Uterus (tissue), 4 donors: ENCODE results near the gene ATF7. TPM values are rescaled to one million over a fixed set of nuclear protein-coding genes. Genes with fewer than 3 reads are reported as not detected.

Experiments used
- DNase-seq, 2 donors: peaks; one replicate each; pipeline ENCODE4 v3.0.0-alpha.2; 2019 to 2020
- H3K27ac ChIP-seq, 2 donors: fragments of 200-600 bp; sonication (generic); 1 replicate in 1 of 2; 2 replicates in 1 of 2; pipeline ENCODE4 v1.5.1; 2016 to 2018
- H3K27me3 ChIP-seq, 2 donors: fragments of 200-600 bp; sonication (generic); one replicate each; pipeline ENCODE4 v1.5.1; 2018 to 2019; ENCODE audit warnings: control low read depth in 1 of 2
- H3K36me3 ChIP-seq, 2 donors: fragments of 200-600 bp; sonication (generic); one replicate each; pipeline ENCODE4 v1.5.1; 2019; ENCODE audit warnings: control low read depth in 1 of 2
- H3K4me1 ChIP-seq, 2 donors: fragments of 200-600 bp; sonication (generic); one replicate each; pipeline ENCODE4 v1.5.1; 2018 to 2019; ENCODE audit warnings: control low read depth in 1 of 2
- H3K4me3 ChIP-seq, 2 donors: fragments of 200-600 bp; sonication (generic); 1 replicate in 1 of 2; 2 replicates in 1 of 2; pipeline ENCODE4 v1.5.1; 2018 to 2019; ENCODE audit warnings: mild to moderate bottlenecking in 1 of 2
- H3K9me3 ChIP-seq, 2 donors: fragments of 200-600 bp; sonication (generic); one replicate each; pipeline ENCODE4 v1.5.1; 2019; ENCODE audit warnings: control low read depth in 1 of 2
- POLR2A ChIP-seq, 2 donors: fragments of 450-650 bp; IDR thresholded peaks; one replicate each; pipeline ENCODE4 v1.6.1; 2016; ENCODE audit warnings: antibody characterized with exemption in 2 of 2, mild to moderate bottlenecking in 1 of 2, moderate library complexity in 1 of 2
- intact Hi-C: fragments of 100-400 bp; cut with DNase I; formaldehyde crosslinking; loops from one replicate; pipeline ENCODE4 v1.15.1; 2023; ENCODE audit warnings: low total_unique reads
- total RNA-seq, 4 donors: library from RNA; depleted of rRNA in 3 of 4; stranded (reverse); fragments of >200 nt in 3 of 4; gene quantifications; one replicate each; pipeline versions ENCODE4 v1.1.0 to v1.2.4, GENCODE V29; 2014 to 2023
- TF ChIP-seq, protein P1 (sequence below), 4 experiments: fragments of 200-600 bp in 2 of 4; fragments of 450-650 bp in 2 of 4; sonication (generic) in 2 of 4; IDR thresholded peaks; one replicate each; pipeline ENCODE4 v1.5.1; 2016 to 2019; ENCODE audit warnings: antibody characterized with exemption in 4 of 4, mild to moderate bottlenecking in 2 of 4, moderate library complexity in 1 of 4
- donor health status: DM: yes; HTN: yes; CAD: no.

Gene ATF7
- total RNA-seq, 4 donors from 2014 or later, result 10.6 to 47.6 (median 21.3) TPM

GRCh38 chr12:53499266-53500141 is 126.7 kb downstream of the ATF7 start, which contains the start of gene MAP3K12:
MAP3K12 (minus strand) TSS chr12:53499458; CDS start chr12:53487391, 12,067 bp downstream.
- Histone ChIP-seq H3K4me3 (peak within 1 kb of the TSS; percentile 68 to 72), H3K27me3 (no peaks in the 10 kb centered on the region), H3K9me3 (no peaks in the 10 kb centered on the region), H3K4me1 (peaks cover 0 to 7% of the 10 kb centered on the region in 2 donors), H3K27ac (peak within 1 kb of the TSS; percentile 96 to 99), H3K36me3 (no peaks in the 10 kb centered on the region)
- no peak for TF ChIP-seq POLR2A (IDR thresholded peaks at IDR 0.05)
- TF ChIP-seq, protein P1, sequence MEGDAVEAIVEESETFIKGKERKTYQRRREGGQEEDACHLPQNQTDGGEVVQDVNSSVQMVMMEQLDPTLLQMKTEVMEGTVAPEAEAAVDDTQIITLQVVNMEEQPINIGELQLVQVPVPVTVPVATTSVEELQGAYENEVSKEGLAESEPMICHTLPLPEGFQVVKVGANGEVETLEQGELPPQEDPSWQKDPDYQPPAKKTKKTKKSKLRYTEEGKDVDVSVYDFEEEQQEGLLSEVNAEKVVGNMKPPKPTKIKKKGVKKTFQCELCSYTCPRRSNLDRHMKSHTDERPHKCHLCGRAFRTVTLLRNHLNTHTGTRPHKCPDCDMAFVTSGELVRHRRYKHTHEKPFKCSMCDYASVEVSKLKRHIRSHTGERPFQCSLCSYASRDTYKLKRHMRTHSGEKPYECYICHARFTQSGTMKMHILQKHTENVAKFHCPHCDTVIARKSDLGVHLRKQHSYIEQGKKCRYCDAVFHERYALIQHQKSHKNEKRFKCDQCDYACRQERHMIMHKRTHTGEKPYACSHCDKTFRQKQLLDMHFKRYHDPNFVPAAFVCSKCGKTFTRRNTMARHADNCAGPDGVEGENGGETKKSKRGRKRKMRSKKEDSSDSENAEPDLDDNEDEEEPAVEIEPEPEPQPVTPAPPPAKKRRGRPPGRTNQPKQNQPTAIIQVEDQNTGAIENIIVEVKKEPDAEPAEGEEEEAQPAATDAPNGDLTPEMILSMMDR (IDR thresholded peaks at IDR 0.05), result peak in 2 of 4 experiments; percentile 10 to 16
- intact Hi-C loops, result loop anchor here (10.0 kb wide), 1 partner anchor 45 kb away; the partner anchor contains the start of gene PCBP2
- peak; percentile 76 to 79 for DNase-seq

GRCh38 chr12:53498235-53498630 is 127.9 kb downstream of the ATF7 start:
- intact Hi-C loops, result no loop called here
- TF ChIP-seq, protein P1 (IDR thresholded peaks at IDR 0.05), result no peak
- no peak for TF ChIP-seq POLR2A (IDR thresholded peaks at IDR 0.05)
- H3K4me3 ChIP-seq, result no peak overlapping the region
- H3K9me3 ChIP-seq, result no peaks in the 10 kb centered on the region
- H3K4me1 ChIP-seq, result peaks cover 0 to 9% of the 10 kb centered on the region in 2 donors
- H3K36me3 ChIP-seq, result no peaks in the 10 kb centered on the region
- DNase-seq, result no peak
- peak overlapping the region; percentile 96 to 99 for H3K27ac ChIP-seq
- H3K27me3 ChIP-seq, result no peaks in the 10 kb centered on the region

GRCh38 chr12:53497461-53497860 is 128.7 kb downstream of the ATF7 start:
- Histone ChIP-seq H3K9me3 (no peaks in the 10 kb centered on the region), H3K27me3 (no peaks in the 10 kb centered on the region), H3K4me3 (no peak overlapping the region), H3K4me1 (peaks cover 0 to 5% of the 10 kb centered on the region in 2 donors), H3K36me3 (no peaks in the 10 kb centered on the region), H3K27ac (peak overlapping the region; percentile 65 to 96)
- DNase-seq, result peak in 1 of 2 donors; percentile 18
- TF ChIP-seq POLR2A (IDR thresholded peaks at IDR 0.05), result no peak
- intact Hi-C loops, result no loop called here

GRCh38 chr12:53496752-53497032 is 129.5 kb downstream of the ATF7 start:
- Histone ChIP-seq H3K4me3 (no peak overlapping the region), H3K4me1 (peaks cover 0 to 5% of the 10 kb centered on the region in 2 donors), H3K27me3 (no peaks in the 10 kb centered on the region), H3K36me3 (no peaks in the 10 kb centered on the region), H3K9me3 (no peaks in the 10 kb centered on the region), H3K27ac (peak overlapping the region; percentile 65 to 96)
- intact Hi-C loops, result no loop called here
- no peak for DNase-seq
- TF ChIP-seq, protein P1 (IDR thresholded peaks at IDR 0.05), result no peak
- no peak for TF ChIP-seq POLR2A (IDR thresholded peaks at IDR 0.05)

DNA sequence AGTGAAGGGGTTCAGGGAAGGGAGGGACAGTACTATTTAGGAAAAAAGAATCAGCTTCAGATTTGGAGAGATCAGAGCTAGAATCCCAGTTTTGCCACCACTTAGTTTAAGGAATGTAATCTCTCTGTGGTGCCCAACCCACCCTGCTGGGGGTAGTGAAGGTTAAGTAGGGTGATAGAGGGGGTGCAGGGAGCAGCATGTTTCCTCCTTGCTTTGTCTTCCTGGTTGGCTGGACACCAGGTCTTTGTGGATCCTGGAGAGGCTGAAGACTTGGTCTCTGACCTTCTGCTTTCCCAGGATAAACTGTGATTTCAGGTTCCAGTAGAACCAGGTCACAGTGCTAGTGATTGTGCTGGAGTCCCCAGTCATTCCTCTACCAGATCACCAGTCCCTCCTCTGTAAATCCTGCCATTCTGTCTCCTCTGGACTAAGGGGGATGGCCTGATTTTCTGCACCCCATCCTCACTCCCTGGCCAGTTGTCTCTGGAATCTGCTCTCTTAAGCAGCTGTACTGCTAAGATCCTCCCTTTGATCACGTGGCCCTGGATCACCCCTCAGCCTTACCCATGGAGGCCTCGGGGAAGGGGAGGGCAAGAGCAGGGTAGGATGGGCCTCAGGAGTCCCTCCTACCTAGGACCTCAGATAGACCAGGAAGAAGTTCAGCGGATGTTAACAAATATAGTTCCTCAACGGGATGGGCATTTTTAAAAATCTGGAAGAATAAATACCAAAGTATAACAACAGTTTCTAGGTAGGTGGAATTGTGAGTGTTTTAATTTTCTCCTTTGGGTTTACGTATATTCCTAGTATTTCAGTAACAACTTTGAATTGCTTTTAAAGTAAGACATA is 130.1 kb downstream of the ATF7 start:
- peaks cover 0 to 5% of the 10 kb centered on the region in 2 donors for H3K4me1 ChIP-seq
- intact Hi-C loops, result no loop called here
- peak overlapping the region; percentile 65 to 96 for H3K27ac ChIP-seq
- no peaks in the 10 kb centered on the region for H3K27me3 ChIP-seq
- H3K4me3 ChIP-seq, result no peak overlapping the region
- DNase-seq, result peak; percentile 75 to 82
- no peak for TF ChIP-seq POLR2A (IDR thresholded peaks at IDR 0.05)
- TF ChIP-seq, protein P1 (IDR thresholded peaks at IDR 0.05), result no peak
- H3K36me3 ChIP-seq, result no peaks in the 10 kb centered on the region
- H3K9me3 ChIP-seq, result no peaks in the 10 kb centered on the region
